GM21367 (cell line): ENCODE data around the gene ZNF174.
A peak's percentile ranks its signal among the peaks of the same experiment; 100 is the strongest.

ENCODE experiments used
- ATAC-seq: cut with Tn5 transposase; IDR thresholded peaks from one replicate; pipeline ENCODE4 v1.9.1; 2021; ENCODE audit not compliant: unreplicated experiment

Gene ZNF174

DNA sequence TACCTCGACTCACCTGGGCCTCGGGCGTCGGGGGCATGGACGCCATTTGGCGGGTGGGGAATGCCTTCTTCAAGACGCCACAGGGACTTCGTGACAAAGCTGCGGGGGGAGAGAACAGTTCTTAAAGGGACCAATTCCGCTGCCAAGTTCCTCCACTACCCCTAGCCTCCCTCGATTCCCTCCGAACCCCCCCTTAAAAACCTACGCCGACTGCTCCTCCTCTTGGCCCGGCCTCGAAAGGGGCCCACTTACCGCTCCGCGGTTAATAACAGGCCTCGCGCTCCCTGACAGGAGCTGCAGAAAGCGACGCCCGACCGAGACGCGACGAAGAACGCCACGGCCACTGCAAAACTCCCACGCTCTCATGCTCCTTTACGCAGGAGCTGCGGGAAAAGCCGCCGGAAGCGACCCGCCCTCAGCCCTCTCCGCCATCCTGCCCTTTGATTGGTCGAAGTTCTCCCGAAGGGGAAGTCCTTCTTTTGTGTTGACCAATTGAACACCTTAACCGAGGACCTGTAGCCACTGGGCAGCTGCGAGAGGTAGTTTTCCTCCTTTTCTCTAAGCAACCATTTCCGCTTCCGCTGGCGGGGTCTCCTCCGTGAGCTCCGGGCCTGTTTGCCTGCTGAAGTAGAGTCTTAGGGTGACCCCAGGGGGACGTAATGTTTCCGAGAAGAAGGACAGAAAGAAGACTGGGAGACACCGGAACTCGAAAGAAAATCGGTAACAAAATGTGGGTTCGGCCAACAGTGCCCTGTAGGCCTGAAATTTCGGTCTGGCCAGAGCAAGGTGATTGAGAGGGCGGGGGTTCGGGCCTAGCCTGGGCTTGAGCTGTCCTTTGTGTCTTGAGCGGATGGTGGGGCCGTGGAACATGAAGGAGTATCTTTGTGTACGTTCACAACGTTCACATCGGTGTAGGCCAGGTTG, 42.4 kb downstream of the ZNF174 start, which contains the start of the genes NAA60 and ZNF597:
Gene NAA60 (plus strand): TSS at position 573 of the 924 bp plus-strand sequence. CDS start 32,548 bp downstream, outside the sequence.
Gene ZNF597 (minus strand): TSS at position 397 of the 924 bp plus-strand sequence. CDS start 351 bp downstream, at position 46.
- ATAC-seq, result peak; percentile 58

- no peak for ATAC-seq
Measured at GRCh38 chr16:3444032-3444388, 43.0 kb downstream of the ZNF174 start.

DNA sequence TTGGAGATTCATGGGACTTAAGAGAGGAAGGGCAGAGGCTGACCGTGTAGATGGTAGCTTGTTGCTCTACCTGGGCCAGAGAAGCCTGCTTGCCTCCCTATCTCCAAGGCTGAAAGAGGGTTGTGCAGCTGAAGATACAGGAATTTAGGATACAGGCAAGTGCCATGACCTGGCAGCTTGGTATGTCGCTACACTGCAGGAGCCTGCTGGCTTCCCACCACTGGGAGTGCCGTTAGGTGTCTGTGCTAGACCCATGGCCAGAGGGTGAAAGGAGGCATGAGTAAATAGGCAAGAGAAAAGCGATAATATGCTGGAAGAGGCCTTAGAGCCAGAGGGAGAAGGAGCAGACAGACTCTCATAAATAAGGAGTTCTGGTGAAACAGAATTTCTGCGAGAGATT, 53.1 kb downstream of the ZNF174 start:
- no peak for ATAC-seq

DNA sequence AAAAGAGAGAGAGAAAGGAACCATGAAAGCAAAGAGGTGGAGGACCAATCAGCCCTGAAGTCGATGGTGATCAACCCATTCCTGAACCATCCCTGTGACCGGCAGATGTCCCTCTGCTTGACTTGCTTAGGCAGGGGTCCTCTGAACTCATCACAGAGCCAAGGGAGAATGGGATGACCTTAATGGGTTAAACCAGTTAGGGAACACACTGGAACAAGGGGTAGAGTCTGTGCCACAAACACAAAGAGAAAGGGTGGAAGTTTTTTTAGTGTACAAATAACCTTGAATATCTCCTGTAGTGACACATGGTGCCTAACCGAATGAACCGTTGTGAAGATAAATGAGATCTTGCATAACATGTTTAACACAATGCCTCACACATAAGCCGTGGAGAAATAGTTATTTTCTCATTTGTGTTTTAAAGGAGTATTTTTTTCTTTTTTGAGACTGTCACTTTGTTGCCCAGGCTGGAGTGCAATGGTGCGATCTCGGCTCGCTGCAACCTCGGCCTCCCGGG, 53.7 kb downstream of the ZNF174 start:
- ATAC-seq, result no peak

DNA sequence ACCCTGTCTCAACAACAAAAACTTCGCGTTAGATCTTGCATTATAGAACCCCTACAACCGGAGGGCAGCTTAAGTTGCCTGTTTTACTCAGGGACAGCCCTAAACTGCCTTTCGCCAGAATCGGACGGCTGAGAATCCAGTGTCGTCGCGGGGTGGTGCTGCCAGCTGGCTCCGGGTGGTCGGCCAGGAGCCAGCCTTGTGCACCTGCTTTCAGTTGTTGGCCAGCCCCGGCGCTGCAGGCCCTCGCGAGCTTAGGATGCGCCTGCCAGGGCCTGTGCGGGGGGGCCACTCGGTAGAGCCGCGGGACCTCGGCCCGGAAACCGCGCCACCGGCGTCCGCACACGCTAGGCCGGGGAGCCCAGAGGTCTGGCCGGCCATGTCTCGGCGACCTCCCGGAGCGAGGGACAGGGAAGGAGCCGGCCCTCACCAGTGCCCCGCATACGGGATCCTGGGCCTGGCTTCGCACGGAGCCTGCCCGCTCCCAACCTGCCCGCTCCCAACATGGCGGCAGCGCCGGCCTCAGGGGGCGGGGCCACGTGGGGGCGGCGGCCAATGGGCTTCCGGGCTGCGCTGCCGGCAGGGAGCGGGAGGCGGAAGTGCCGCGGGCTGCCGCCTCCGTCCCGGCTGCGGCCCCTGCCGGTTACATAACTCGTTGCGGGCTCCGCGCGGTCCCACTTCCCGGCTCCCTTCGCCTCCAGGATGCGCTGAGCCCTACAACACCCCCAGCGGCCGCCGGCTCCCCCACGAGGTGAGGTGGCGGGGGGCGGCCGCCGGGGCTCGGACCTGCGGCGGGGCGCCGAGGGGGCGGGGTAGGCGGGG, 56.6 kb downstream of the ZNF174 start:
- peak; percentile 68 for ATAC-seq

DNA sequence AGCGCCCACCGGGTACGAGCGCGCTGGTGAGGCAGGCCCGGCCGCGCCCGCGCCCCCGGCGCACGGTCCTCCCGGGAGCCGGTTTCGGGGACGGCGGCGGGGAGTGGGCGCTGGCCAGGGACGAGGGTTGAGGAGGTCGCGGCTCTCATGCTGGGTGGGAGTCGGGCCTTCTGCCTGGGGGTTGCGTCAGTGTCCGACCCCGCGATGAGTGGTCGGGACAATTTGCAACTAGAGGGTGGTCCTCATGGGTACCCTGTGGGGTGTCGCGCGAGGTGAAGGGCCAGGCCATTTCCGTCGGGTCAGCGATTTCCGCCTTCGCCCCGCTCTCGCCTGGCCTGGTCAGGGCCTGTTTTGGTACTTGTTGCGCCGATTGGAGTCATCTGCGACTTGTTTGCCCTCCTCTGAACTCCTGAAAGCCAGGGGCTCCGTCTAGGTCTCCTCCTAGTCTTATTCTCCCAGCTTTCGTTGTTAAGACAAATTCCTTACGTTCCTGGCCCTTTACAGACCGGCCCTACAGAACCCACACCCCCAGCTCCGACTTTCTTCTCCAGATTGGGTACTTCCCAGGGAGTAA, 57.4 kb downstream of the ZNF174 start:
- ATAC-seq, result no peak

DNA sequence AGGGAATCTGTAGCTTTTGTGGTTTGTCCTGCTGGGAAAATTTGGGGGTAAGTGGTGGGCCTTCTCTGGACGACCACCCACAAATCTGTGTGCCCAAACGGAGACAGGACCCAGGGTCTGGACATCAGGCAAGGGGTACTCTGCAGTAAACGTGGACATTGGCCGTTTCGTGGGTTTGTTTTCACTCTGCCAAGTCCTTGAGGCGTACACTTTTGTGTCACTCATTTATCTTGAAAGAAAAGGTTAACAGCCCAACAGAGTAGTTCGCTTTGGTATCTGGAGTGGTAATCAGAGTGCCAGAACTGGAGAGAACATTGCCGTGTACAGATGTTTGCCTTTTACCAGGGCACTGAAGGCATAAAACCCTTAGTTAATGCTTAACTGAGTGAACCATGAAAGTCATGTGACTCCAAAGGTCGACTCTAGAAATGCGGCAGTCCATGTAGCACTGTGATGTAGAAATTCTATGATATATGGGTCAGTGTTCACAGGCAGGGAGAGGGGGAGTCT, 57.9 kb downstream of the ZNF174 start:
- ATAC-seq, result no peak
